ENCODE data around the gene C19orf33. TPM values are rescaled to one million over a fixed set of nuclear protein-coding genes. Genes with fewer than 3 reads are reported as not detected.

The C19orf33 gene
- total RNA-seq, 1 donor, result not detected

- Histone ChIP-seq H3K36me3 (ENCODE audit: insufficient read depth, low read length) (no peaks in the 10 kb centered on the region), H4K20me1 (ENCODE audit: insufficient read depth, low read length) (no peaks in the 10 kb centered on the region), H2AFZ (ENCODE audit: low read length) (no peak overlapping the region), H3K79me2 (ENCODE audit: insufficient read depth, low read length) (no peaks in the 10 kb centered on the region), H3K27me3 (ENCODE audit: insufficient read depth, low read length) (no peaks in the 10 kb centered on the region), H3K27ac (ENCODE audit: low read depth, low read length) (no peak overlapping the region), H3K4me3 (ENCODE audit: insufficient read depth, low read length) (no peak overlapping the region), H3K4me2 (ENCODE audit: insufficient read depth, low read length) (no peak overlapping the region), H3K9me3 (ENCODE audit: low read depth, low read length) (no peaks in the 10 kb centered on the region), H3K4me1 (ENCODE audit: insufficient read depth, low read length) (peaks cover 24% of the 10 kb centered on the region)
- TF ChIP-seq CTCF (IDR thresholded peaks at IDR 0.05; ENCODE audit: extremely low read depth, low read depth, low read length), result no peak
- no peak for DNase-seq (ENCODE audit: insufficient read length, low spot score, missing footprints)
Measured at GRCh38 chr19:38280030-38280921, 23.8 kb upstream of the C19orf33 start.

GRCh38 chr19:38281811-38282566 lies 22.1 kb upstream of the C19orf33 start:
- no peak for DNase-seq (ENCODE audit: insufficient read length, low spot score, missing footprints)
- peak overlapping the region; percentile 1 for H2AFZ ChIP-seq (ENCODE audit: low read length)
- H3K27ac ChIP-seq (ENCODE audit: low read depth, low read length), result no peak overlapping the region
- H3K27me3 ChIP-seq (ENCODE audit: insufficient read depth, low read length), result no peaks in the 10 kb centered on the region
- H4K20me1 ChIP-seq (ENCODE audit: insufficient read depth, low read length), result no peaks in the 10 kb centered on the region
- H3K4me3 ChIP-seq (ENCODE audit: insufficient read depth, low read length), result no peak overlapping the region
- H3K4me1 ChIP-seq (ENCODE audit: insufficient read depth, low read length), result peaks cover 27% of the 10 kb centered on the region
- no peak overlapping the region for H3K4me2 ChIP-seq (ENCODE audit: insufficient read depth, low read length)
- H3K79me2 ChIP-seq (ENCODE audit: insufficient read depth, low read length), result no peaks in the 10 kb centered on the region
- TF ChIP-seq CTCF (IDR thresholded peaks at IDR 0.05; ENCODE audit: extremely low read depth, low read depth, low read length), result no peak
- no peaks in the 10 kb centered on the region for H3K9me3 ChIP-seq (ENCODE audit: low read depth, low read length)
- H3K36me3 ChIP-seq (ENCODE audit: insufficient read depth, low read length), result no peaks in the 10 kb centered on the region

- H3K4me1 ChIP-seq (ENCODE audit: insufficient read depth, low read length), result peaks cover 15% of the 10 kb centered on the region
- no peak overlapping the region for H3K4me2 ChIP-seq (ENCODE audit: insufficient read depth, low read length)
- H3K4me3 ChIP-seq (ENCODE audit: insufficient read depth, low read length), result no peak overlapping the region
- no peaks in the 10 kb centered on the region for H3K27me3 ChIP-seq (ENCODE audit: insufficient read depth, low read length)
- no peak overlapping the region for H2AFZ ChIP-seq (ENCODE audit: low read length)
- no peaks in the 10 kb centered on the region for H3K36me3 ChIP-seq (ENCODE audit: insufficient read depth, low read length)
- no peaks in the 10 kb centered on the region for H3K9me3 ChIP-seq (ENCODE audit: low read depth, low read length)
- no peak overlapping the region for H3K27ac ChIP-seq (ENCODE audit: low read depth, low read length)
- no peaks in the 10 kb centered on the region for H3K79me2 ChIP-seq (ENCODE audit: insufficient read depth, low read length)
- DNase-seq (ENCODE audit: insufficient read length, low spot score, missing footprints), result no peak
- no peak for TF ChIP-seq CTCF (IDR thresholded peaks at IDR 0.05; ENCODE audit: extremely low read depth, low read depth, low read length)
- no peaks in the 10 kb centered on the region for H4K20me1 ChIP-seq (ENCODE audit: insufficient read depth, low read length)
Measured at GRCh38 chr19:38283271-38283670, 20.8 kb upstream of the C19orf33 start.

- H4K20me1 ChIP-seq (ENCODE audit: insufficient read depth, low read length), result no peaks in the 10 kb centered on the region
- H3K79me2 ChIP-seq (ENCODE audit: insufficient read depth, low read length), result no peaks in the 10 kb centered on the region
- no peaks in the 10 kb centered on the region for H3K9me3 ChIP-seq (ENCODE audit: low read depth, low read length)
- DNase-seq (ENCODE audit: insufficient read length, low spot score, missing footprints), result no peak
- no peak for TF ChIP-seq CTCF (IDR thresholded peaks at IDR 0.05; ENCODE audit: extremely low read depth, low read depth, low read length)
- no peak overlapping the region for H3K27ac ChIP-seq (ENCODE audit: low read depth, low read length)
- no peak overlapping the region for H3K4me3 ChIP-seq (ENCODE audit: insufficient read depth, low read length)
- no peaks in the 10 kb centered on the region for H3K27me3 ChIP-seq (ENCODE audit: insufficient read depth, low read length)
- H3K4me1 ChIP-seq (ENCODE audit: insufficient read depth, low read length), result peaks cover 10% of the 10 kb centered on the region
- H3K4me2 ChIP-seq (ENCODE audit: insufficient read depth, low read length), result no peak overlapping the region
- no peaks in the 10 kb centered on the region for H3K36me3 ChIP-seq (ENCODE audit: insufficient read depth, low read length)
- no peak overlapping the region for H2AFZ ChIP-seq (ENCODE audit: low read length)
Measured at GRCh38 chr19:38284422-38284821, 19.6 kb upstream of the C19orf33 start.
